Measurements from ENCODE around the gene SLC9A8.

The SLC9A8 gene

DNA sequence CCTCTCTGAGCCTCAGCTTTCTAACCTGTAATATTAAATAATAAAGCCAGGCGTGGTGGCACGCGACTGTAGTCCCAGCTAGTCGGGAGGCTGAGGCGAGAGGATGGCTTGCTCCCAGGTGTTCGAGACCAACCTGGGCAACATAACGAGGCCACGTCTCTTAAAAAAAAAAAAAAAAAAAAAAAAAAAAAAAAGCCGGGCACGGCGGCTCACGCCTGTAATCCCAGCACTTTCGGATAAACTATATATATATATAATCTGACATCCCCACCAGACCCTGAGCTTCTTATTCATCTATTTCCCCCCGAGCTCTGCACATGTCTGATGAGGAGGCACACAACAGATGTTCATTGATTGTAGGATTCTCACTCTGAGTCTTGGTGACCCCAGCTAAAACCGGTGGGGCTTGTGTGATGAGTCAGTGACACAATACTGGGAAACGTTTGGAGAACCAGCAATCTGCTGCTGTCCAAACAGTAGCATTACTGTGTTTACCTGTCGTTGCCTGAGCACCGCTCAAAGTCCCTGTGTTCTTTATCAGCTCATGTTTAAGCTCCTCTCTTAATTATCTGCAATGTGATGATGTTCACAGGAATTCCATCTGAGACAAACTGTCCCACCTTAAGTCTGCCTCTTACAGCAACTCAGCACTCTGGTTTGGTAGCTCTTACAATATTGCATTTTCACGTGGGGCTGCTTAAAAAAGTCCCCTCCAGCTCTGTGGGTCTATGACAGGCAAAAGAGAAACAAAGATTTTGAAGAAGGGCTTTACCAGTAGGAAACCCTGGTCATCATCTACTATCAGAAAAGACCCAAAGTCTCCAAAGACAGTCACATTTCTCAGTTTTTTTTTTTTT lies 103.7 kb downstream of the SLC9A8 start:
- no peak for DNase-seq (ENCODE audit: low read depth)

- no peak for DNase-seq (ENCODE audit: low read depth)
These were observed 105.8 kb downstream of the SLC9A8 start for GRCh38 chr20:49918446-49918845.

DNA sequence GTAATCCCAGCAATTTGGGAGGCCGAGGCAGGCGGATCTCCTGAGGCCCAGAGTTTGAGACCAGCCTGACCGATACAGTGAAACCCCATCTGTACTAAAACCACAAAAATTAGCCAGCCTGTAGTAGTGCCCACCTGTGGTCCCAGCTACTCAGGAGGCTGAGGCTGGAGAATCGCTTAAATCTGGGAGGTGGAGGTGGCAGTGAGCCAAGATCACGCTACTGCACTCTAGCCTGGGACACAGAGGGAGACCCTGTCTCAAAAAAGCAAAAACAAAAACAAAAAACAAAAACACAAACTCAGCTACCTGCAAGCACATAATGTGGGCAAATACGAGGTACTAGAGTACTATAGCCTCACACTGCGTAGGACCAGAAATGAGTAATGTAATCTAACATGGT lies 106.4 kb downstream of the SLC9A8 start:
- DNase-seq (ENCODE audit: low read depth) = no peak

- no peak for DNase-seq (ENCODE audit: low read depth)
These were observed 106.8 kb downstream of the SLC9A8 start for GRCh38 chr20:49919461-49919860.

DNA sequence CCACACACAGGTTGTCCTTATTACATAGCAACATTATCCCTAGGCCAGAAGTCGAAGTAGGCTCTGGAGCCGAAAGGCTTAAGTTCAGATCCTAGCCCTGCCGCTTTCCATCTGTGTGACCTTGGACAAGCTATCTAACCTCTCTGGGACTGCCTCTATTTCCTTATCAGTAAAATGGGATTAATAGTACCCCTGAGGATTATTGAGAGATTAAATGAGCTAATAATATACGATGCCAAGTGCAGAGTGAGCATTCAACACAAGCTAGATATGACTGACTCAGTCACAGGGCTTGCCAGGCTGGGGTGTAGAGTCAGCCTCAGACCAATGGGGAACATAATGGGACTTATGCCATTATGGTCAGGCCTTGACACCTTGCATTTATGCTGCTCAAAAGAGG lies 111.6 kb downstream of the SLC9A8 start:
- no peak for DNase-seq (ENCODE audit: low read depth)

DNA sequence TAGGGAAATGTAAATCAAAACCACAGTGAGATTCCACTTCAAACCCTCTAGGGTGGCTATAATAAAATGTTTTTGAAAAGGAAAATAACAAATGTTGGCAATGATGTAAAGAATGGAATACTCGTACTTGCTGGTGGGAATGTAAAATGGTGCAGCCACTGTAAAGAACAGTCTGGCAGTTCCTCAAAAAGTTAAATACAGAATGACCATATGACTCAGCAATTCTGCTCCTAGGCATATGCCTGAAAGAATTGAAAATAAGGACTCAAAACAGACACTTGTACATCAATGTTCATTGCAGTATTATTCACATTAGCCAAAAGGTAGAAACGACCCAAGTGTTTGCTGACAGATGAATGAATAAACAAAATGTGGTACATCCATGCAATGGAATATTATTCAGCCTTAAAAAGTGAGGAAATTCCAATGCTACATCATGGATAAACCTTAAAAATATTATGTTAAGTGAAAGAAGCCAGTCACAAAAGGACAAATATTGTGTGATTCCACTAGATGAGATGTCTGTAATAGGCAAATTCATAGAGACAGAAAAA lies 113.3 kb downstream of the SLC9A8 start:
- no peak for DNase-seq (ENCODE audit: low read depth)

DNA sequence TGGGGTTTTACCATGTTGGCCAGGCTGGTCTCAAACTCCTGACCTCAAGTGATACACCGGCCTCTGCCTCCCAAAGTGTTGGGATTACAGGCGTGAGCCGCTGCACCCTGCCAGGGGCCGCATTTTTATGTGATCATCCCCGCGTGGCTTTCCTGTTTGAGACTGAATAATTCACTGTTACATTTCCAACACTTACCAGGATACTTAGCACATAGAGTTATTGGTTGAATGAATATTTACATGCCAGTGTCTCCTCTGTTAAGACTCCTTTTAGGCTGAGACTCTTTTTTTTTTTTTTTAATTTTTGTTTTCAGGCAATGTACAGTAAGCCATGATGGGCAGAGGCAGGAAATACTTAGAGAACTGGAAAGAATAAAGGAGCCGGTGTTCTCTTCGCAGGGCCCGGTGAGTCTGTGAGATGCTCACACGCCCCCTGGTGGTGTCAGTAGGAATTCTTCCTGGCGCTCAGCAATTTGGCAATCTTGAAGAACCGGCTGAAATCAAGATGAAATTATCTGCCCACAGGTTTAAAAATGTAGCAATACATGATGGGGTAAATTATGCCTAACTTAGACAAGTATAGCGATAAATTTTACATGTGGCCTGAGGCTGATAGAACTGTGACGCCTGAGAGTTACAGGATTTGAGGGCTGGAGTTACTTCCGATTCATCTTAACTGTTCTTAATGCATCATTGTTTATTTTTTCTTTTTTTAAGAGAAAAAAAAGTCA lies 115.9 kb downstream of the SLC9A8 start:
- DNase-seq (ENCODE audit: low read depth) = peak; percentile 42

GRCh38 chr20:49929142-49929494 lies 116.5 kb downstream of the SLC9A8 start:
- DNase-seq (ENCODE audit: low read depth) = no peak

GRCh38 chr20:49935746-49936152 lies 123.1 kb downstream of the SLC9A8 start:
- DNase-seq (ENCODE audit: low read depth) = no peak

- DNase-seq (ENCODE audit: low read depth) = peak; percentile 83
These were observed 123.8 kb downstream of the SLC9A8 start, which contains the start of gene RNF114 for GRCh38 chr20:49936153-49937026. Gene RNF114, plus strand, starts transcription at chr20:49936397. Its CDS starts 16 bp downstream, at chr20:49936413.

- DNase-seq (ENCODE audit: low read depth) = no peak
These were observed 124.7 kb downstream of the SLC9A8 start for GRCh38 chr20:49937027-49937929.

DNA sequence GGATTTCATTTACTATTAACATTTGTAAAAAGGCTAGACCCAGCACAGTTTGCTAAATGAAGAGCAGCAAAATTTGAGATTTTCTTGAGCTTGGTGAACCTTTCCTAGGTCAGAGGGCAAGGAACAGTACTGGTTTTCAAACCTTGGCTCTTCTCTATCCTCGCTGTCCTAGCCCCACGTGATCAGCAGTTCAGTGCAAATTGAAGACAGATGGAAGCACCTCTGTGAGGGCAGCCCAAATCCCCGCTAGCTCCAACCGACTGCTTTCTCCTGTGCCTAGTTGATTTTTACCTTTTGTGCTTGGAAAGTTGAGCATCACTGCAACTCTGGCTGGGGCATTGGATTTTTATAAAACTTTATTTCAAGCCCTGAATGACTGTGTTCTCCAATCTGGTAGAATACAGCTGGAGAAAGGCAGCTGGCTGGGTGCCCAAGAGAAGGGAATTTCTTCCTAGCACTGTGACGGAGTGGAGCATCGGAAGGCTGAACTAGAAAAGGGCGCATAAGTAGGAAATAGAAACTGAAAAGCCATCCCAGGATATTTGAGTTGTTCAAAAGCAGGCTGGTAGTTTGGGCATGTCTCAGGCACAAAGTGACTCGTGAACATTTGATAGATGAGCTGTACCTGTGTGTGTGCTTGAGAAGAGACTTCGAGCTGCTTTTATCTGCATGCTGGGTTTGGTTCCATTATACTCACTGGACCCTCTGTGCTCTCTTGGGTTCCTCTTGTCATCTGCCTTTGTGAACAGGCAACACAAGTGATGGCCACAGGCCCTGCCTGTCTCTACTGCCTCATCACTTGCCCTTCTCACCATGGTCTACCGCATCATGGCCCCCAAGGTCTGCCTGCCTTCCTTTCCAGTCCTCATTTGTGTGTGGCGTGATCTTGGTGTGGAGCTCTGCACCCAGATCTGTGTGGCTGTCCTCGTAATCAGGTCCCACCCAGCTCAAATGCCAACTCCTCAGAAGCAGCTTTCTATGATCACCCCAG lies 125.8 kb downstream of the SLC9A8 start:
- no peak for DNase-seq (ENCODE audit: low read depth)

GRCh38 chr20:49941456-49941855 lies 128.8 kb downstream of the SLC9A8 start:
- no peak for DNase-seq (ENCODE audit: low read depth)

All from T-helper 22 cell (primary cell).